ENCODE results near the gene TTLL13. TPM values are rescaled to one million over a fixed set of nuclear protein-coding genes. Genes with fewer than 3 reads are reported as not detected.

Gene TTLL13
- total RNA-seq, 1 experiment from 2014 or later = not detected

- H3K9me3 ChIP-seq (replicated peaks) = no peaks in the 10 kb centered on the region
- H3K4me3 ChIP-seq = no peak overlapping the region
- no peaks in the 10 kb centered on the region for H3K27me3 ChIP-seq
- no peaks in the 10 kb centered on the region for H3K36me3 ChIP-seq
- DNase-seq = no peak
- H3K27ac ChIP-seq = no peak overlapping the region
- H3K4me1 ChIP-seq = no peaks in the 10 kb centered on the region
Observed at GRCh38 chr15:90211009-90211408, 38.3 kb upstream of the TTLL13 start.

- no peak overlapping the region for H3K27ac ChIP-seq
- DNase-seq = no peak
Observed at GRCh38 chr15:90211440-90212143, 37.8 kb upstream of the TTLL13 start.

GRCh38 chr15:90212221-90213098 lies 36.9 kb upstream of the TTLL13 start:
- H3K27ac ChIP-seq = no peak overlapping the region
- H3K27me3 ChIP-seq = no peaks in the 10 kb centered on the region
- no peak overlapping the region for H3K4me3 ChIP-seq
- no peaks in the 10 kb centered on the region for H3K9me3 ChIP-seq (replicated peaks)
- no peaks in the 10 kb centered on the region for H3K4me1 ChIP-seq
- no peak for DNase-seq
- no peaks in the 10 kb centered on the region for H3K36me3 ChIP-seq

More at GRCh38 chr15:90211440-90212143, 37.8 kb upstream of the TTLL13 start:
- H3K4me3 ChIP-seq = no peak overlapping the region
- no peaks in the 10 kb centered on the region for H3K4me1 ChIP-seq
- no peaks in the 10 kb centered on the region for H3K36me3 ChIP-seq
- no peaks in the 10 kb centered on the region for H3K27me3 ChIP-seq
- H3K9me3 ChIP-seq (replicated peaks) = no peaks in the 10 kb centered on the region

- Histone ChIP-seq H3K4me3 (no peak overlapping the region), H3K36me3 (no peaks in the 10 kb centered on the region), H3K27me3 (no peaks in the 10 kb centered on the region), H3K9me3 (replicated peaks) (no peaks in the 10 kb centered on the region), H3K4me1 (no peaks in the 10 kb centered on the region), H3K27ac (no peak overlapping the region)
- DNase-seq = peak in 1 of 2 experiments; percentile 31
Observed at GRCh38 chr15:90213122-90213817, 36.1 kb upstream of the TTLL13 start.

GRCh38 chr15:90213818-90214204 lies 35.5 kb upstream of the TTLL13 start:
- no peaks in the 10 kb centered on the region for H3K27me3 ChIP-seq
- no peak for DNase-seq
- H3K4me1 ChIP-seq = no peaks in the 10 kb centered on the region
- no peaks in the 10 kb centered on the region for H3K9me3 ChIP-seq (replicated peaks)
- H3K4me3 ChIP-seq = no peak overlapping the region
- no peaks in the 10 kb centered on the region for H3K36me3 ChIP-seq
- no peak overlapping the region for H3K27ac ChIP-seq

GRCh38 chr15:90214553-90215196 lies 34.7 kb upstream of the TTLL13 start:
- H3K9me3 ChIP-seq (replicated peaks) = no peaks in the 10 kb centered on the region
- H3K4me3 ChIP-seq = no peak overlapping the region
- no peak overlapping the region for H3K27ac ChIP-seq
- peak in 1 of 2 experiments; percentile 28 for DNase-seq
- H3K27me3 ChIP-seq = no peaks in the 10 kb centered on the region
- no peaks in the 10 kb centered on the region for H3K4me1 ChIP-seq
- H3K36me3 ChIP-seq = no peaks in the 10 kb centered on the region

- no peaks in the 10 kb centered on the region for H3K9me3 ChIP-seq (replicated peaks)
- DNase-seq = no peak
- no peak overlapping the region for H3K27ac ChIP-seq
- H3K27me3 ChIP-seq = no peaks in the 10 kb centered on the region
- H3K4me3 ChIP-seq = no peak overlapping the region
- H3K36me3 ChIP-seq = no peaks in the 10 kb centered on the region
- H3K4me1 ChIP-seq = no peaks in the 10 kb centered on the region
Observed at GRCh38 chr15:90217671-90218394, 31.5 kb upstream of the TTLL13 start.

- Histone ChIP-seq H3K9me3 (replicated peaks) (no peaks in the 10 kb centered on the region), H3K27ac (no peak overlapping the region), H3K4me1 (no peaks in the 10 kb centered on the region), H3K36me3 (no peaks in the 10 kb centered on the region), H3K4me3 (no peak overlapping the region), H3K27me3 (no peaks in the 10 kb centered on the region)
- peak; percentile 46 to 70 for DNase-seq
Observed at GRCh38 chr15:90219421-90220141, 29.8 kb upstream of the TTLL13 start.

GRCh38 chr15:90221246-90221900 lies 28.0 kb upstream of the TTLL13 start:
- Histone ChIP-seq H3K4me1 (no peaks in the 10 kb centered on the region), H3K9me3 (replicated peaks) (no peaks in the 10 kb centered on the region), H3K36me3 (no peaks in the 10 kb centered on the region), H3K27ac (no peak overlapping the region), H3K4me3 (no peak overlapping the region), H3K27me3 (no peaks in the 10 kb centered on the region)
- DNase-seq = peak; percentile 85 to 89

GRCh38 chr15:90222547-90222946 lies 26.8 kb upstream of the TTLL13 start:
- H3K9me3 ChIP-seq (replicated peaks) = no peaks in the 10 kb centered on the region
- H3K4me1 ChIP-seq = no peaks in the 10 kb centered on the region
- no peaks in the 10 kb centered on the region for H3K27me3 ChIP-seq
- H3K27ac ChIP-seq = no peak overlapping the region
- H3K36me3 ChIP-seq = no peaks in the 10 kb centered on the region
- H3K4me3 ChIP-seq = no peak overlapping the region
- no peak for DNase-seq

GRCh38 chr15:90223441-90224165 lies 25.8 kb upstream of the TTLL13 start:
- H3K4me3 ChIP-seq = no peak overlapping the region
- DNase-seq = no peak
- no peaks in the 10 kb centered on the region for H3K27me3 ChIP-seq
- no peaks in the 10 kb centered on the region for H3K4me1 ChIP-seq
- no peaks in the 10 kb centered on the region for H3K36me3 ChIP-seq
- H3K27ac ChIP-seq = no peak overlapping the region
- no peaks in the 10 kb centered on the region for H3K9me3 ChIP-seq (replicated peaks)

GRCh38 chr15:90225047-90225446 lies 24.3 kb upstream of the TTLL13 start:
- Histone ChIP-seq H3K9me3 (replicated peaks) (no peaks in the 10 kb centered on the region), H3K27me3 (no peaks in the 10 kb centered on the region), H3K27ac (no peak overlapping the region), H3K4me3 (no peak overlapping the region), H3K36me3 (no peaks in the 10 kb centered on the region), H3K4me1 (no peaks in the 10 kb centered on the region)
- no peak for DNase-seq

Data from SJCRH30 (cell line).